H9 (cell line): Measurements from ENCODE around the gene ZFYVE28. TPM values are rescaled to one million over a fixed set of nuclear protein-coding genes. Genes with fewer than 3 reads are reported as not detected.

Experiments used
- DNase-seq: peaks from one replicate; pipeline ENCODE4 v3.0.0-alpha.2; 2017
- H2AFZ ChIP-seq: one replicate; pipeline ENCODE4 v1.6.1; 2013; ENCODE audit warnings: mild to moderate bottlenecking, low read length, control low read depth, moderate library complexity
- H2AK5ac ChIP-seq: 2 replicates; pipeline ENCODE4 v1.6.1; 2013; ENCODE audit warnings: low read length, control low read depth, mixed read lengths; ENCODE audit not compliant: insufficient read length
- H2BK120ac ChIP-seq: one replicate; pipeline ENCODE4 v1.6.1; 2013; ENCODE audit warnings: low read depth, mild to moderate bottlenecking, low read length, control low read depth, inconsistent platforms; ENCODE audit not compliant: poor library complexity, severe bottlenecking
- H2BK12ac ChIP-seq: 2 replicates; pipeline ENCODE4 v1.6.1; 2013; ENCODE audit warnings: low read length, control low read depth, mixed read lengths, low read depth; ENCODE audit not compliant: insufficient read length
- H2BK15ac ChIP-seq: 2 replicates; pipeline ENCODE4 v1.6.1; 2013; ENCODE audit warnings: low read depth, low read length, control low read depth
- H2BK20ac ChIP-seq: one replicate; pipeline ENCODE4 v1.6.1; 2013; ENCODE audit warnings: low read depth, mild to moderate bottlenecking, low read length, control low read depth, inconsistent platforms; ENCODE audit not compliant: poor library complexity, severe bottlenecking
- H2BK5ac ChIP-seq: 2 replicates; pipeline ENCODE4 v1.6.1; 2013; ENCODE audit warnings: low read length, control low read depth, mixed read lengths; ENCODE audit not compliant: insufficient read length
- H3K14ac ChIP-seq: 2 replicates; pipeline ENCODE4 v1.6.1; 2013; ENCODE audit warnings: low read length, control low read depth; ENCODE audit not compliant: insufficient read depth
- H3K18ac ChIP-seq: 2 replicates; pipeline ENCODE4 v1.6.1; 2013; ENCODE audit warnings: low read depth, mild to moderate bottlenecking, mixed read lengths, low read length, control low read depth; ENCODE audit not compliant: insufficient read length
- H3K23ac ChIP-seq: 2 replicates; pipeline ENCODE4 v1.6.1; 2013; ENCODE audit warnings: low read length, control low read depth, mixed read lengths, low read depth; ENCODE audit not compliant: insufficient read length
- H3K23me2 ChIP-seq: 2 replicates; pipeline ENCODE4 v1.6.1; 2013; ENCODE audit warnings: low read depth, mild to moderate bottlenecking, mixed read lengths, low read length, control low read depth; ENCODE audit not compliant: insufficient read length, poor library complexity, severe bottlenecking
- H3K27ac ChIP-seq: 2 replicates; pipeline ENCODE4 v1.5.1; 2013; ENCODE audit warnings: low read length, control low read depth, mixed read lengths, low read depth; ENCODE audit not compliant: insufficient read length
- H3K27me3 ChIP-seq: 2 replicates; pipeline ENCODE4 v1.6.1; 2013; ENCODE audit warnings: low read length, control low read depth, inconsistent platforms; ENCODE audit not compliant: insufficient read depth
- H3K4ac ChIP-seq: 2 replicates; pipeline ENCODE4 v1.6.1; 2013; ENCODE audit warnings: low read depth, mild to moderate bottlenecking, control low read depth, inconsistent platforms, low read length, moderate library complexity
- H3K4me1 ChIP-seq: 2 replicates; pipeline ENCODE4 v1.6.1; 2013; ENCODE audit warnings: low read length, control low read depth, inconsistent platforms; ENCODE audit not compliant: insufficient read depth
- H3K4me2 ChIP-seq: 2 replicates; pipeline ENCODE4 v1.6.1; 2013; ENCODE audit warnings: low read length, control low read depth, mixed read lengths; ENCODE audit not compliant: insufficient read length, insufficient read depth
- H3K56ac ChIP-seq: 2 replicates; pipeline ENCODE4 v1.6.1; 2013; ENCODE audit warnings: low read depth, mild to moderate bottlenecking, mixed read lengths, low read length, control low read depth; ENCODE audit not compliant: insufficient read length
- H3K79me1 ChIP-seq: 2 replicates; pipeline ENCODE4 v1.6.1; 2013; ENCODE audit warnings: low read depth, mild to moderate bottlenecking, moderate library complexity, low read length, control low read depth, inconsistent platforms; ENCODE audit not compliant: insufficient read depth, poor library complexity, severe bottlenecking
- H3K79me2 ChIP-seq: 2 replicates; pipeline ENCODE4 v1.6.1; 2013; ENCODE audit warnings: low read length, control low read depth, inconsistent platforms; ENCODE audit not compliant: insufficient read depth
- H3K9ac ChIP-seq: 2 replicates; pipeline ENCODE4 v1.6.1; 2013; ENCODE audit warnings: low read length, control low read depth, mixed read lengths; ENCODE audit not compliant: insufficient read length; ENCODE audit errors: extremely low read depth
- H3K9me3 ChIP-seq: one replicate; pipeline ENCODE4 v1.6.1; 2013; ENCODE audit warnings: low read depth, low read length, inconsistent platforms; ENCODE audit not compliant: control insufficient read depth
- H3T11ph ChIP-seq: one replicate; pipeline ENCODE4 v1.6.1; 2013; ENCODE audit warnings: mild to moderate bottlenecking, low read length, control low read depth, inconsistent platforms
- H4K20me1 ChIP-seq: one replicate; pipeline ENCODE4 v1.6.1; 2013; ENCODE audit not compliant: control insufficient read depth, insufficient read length, insufficient read depth
- H4K5ac ChIP-seq: 2 replicates; pipeline ENCODE4 v1.6.1; 2013; ENCODE audit warnings: low read depth, mild to moderate bottlenecking, mixed read lengths, low read length, control low read depth; ENCODE audit not compliant: insufficient read length
- H4K8ac ChIP-seq: replicated peaks from 2 replicates; pipeline ENCODE4 v1.6.1; 2013; ENCODE audit warnings: low read length, control low read depth, mixed read lengths, low read depth; ENCODE audit not compliant: insufficient read length
- H4K91ac ChIP-seq: 2 replicates; pipeline ENCODE4 v1.6.1; 2013; ENCODE audit warnings: low read depth, mild to moderate bottlenecking, moderate library complexity, mixed read lengths, low read length, control low read depth; ENCODE audit not compliant: insufficient read length
- H3K27ac Mint-ChIP-seq, 3 experiments: 2 replicates in 2 of 3; 3 replicates in 1 of 3; pipeline ENCODE4 v1.8.0; 2020 to 2021; ENCODE audit warnings: mixed read lengths in 3 of 3, mild to moderate bottlenecking in 1 of 3, moderate library complexity in 1 of 3
- H3K27me3 Mint-ChIP-seq: 2 replicates; pipeline ENCODE4 v1.8.0; 2021; ENCODE audit warnings: low read depth, mild to moderate bottlenecking, moderate library complexity, mixed read lengths
- H3K36me3 Mint-ChIP-seq, 3 experiments: 2 replicates in 2 of 3; 3 replicates in 1 of 3; pipeline ENCODE4 v1.8.0; 2020 to 2021; ENCODE audit warnings: low read depth in 3 of 3, mixed read lengths in 3 of 3; ENCODE audit not compliant: insufficient read depth in 1 of 3
- H3K4me1 Mint-ChIP-seq, 2 experiments: 2 replicates each; pipeline ENCODE4 v1.8.0; 2020; ENCODE audit warnings: mixed read lengths in 2 of 2
- H3K4me3 Mint-ChIP-seq, 2 experiments: 2 replicates in 1 of 2; 3 replicates in 1 of 2; pipeline ENCODE4 v1.8.0; 2020 to 2021; ENCODE audit warnings: mild to moderate bottlenecking in 2 of 2, mixed read lengths in 2 of 2, moderate library complexity in 1 of 2
- H3K9me3 Mint-ChIP-seq, 2 experiments: 2 replicates in 1 of 2; 3 replicates in 1 of 2; pipeline ENCODE4 v1.8.0; 2020; ENCODE audit warnings: mild to moderate bottlenecking in 2 of 2, mixed read lengths in 2 of 2, moderate library complexity in 1 of 2
- CTCF ChIP-seq: fragments of 200-600 bp; sonication (generic); conservative IDR thresholded peaks from 3 replicates; pipeline ENCODE4 v1.8.0; 2021; ENCODE audit warnings: antibody characterized with exemption, mild to moderate bottlenecking
- WGBS: extraction: QIAGEN DNeasy Blood & Tissue Kit; methylation state at CpG from one replicate; pipeline ENCODE4 v1.1.7; 2013; ENCODE audit warnings: missing lambda C conversion rate, low lambda C conversion rate, mixed read lengths; ENCODE audit not compliant: insufficient read length; ENCODE audit errors: extremely low coverage; 5-methylcytosine and 5-hydroxymethylcytosine counted together
- total RNA-seq: library from RNA; stranded (reverse); gene quantifications from 2 replicates; pipeline ENCODE4 v1.2.1, GENCODE V29; 2021

The ZFYVE28 gene
- total RNA-seq, 1 experiment from 2014 or later: 0.98 TPM

- Histone ChIP-seq H3K79me2 (no peaks in the 10 kb centered on the region; the same call in 1 of the 2 replicates), H4K91ac (no peak overlapping the region), H3K18ac (no peak overlapping the region), H2AK5ac (no peak overlapping the region), H4K5ac (no peak overlapping the region), H3T11ph (no peak overlapping the region), H3K4ac (no peak overlapping the region), H4K8ac (no peak overlapping the region), H3K9ac (no peak overlapping the region), H2BK5ac (no peak overlapping the region), H2BK20ac (no peak overlapping the region), H3K23me2 (no peaks in the 10 kb centered on the region), H3K14ac (no peak overlapping the region), H4K20me1 (no peaks in the 10 kb centered on the region), H2AFZ (no peak overlapping the region), H3K4me1 (no peaks in the 10 kb centered on the region), H3K79me1 (no peaks in the 10 kb centered on the region), H3K27me3 (no peaks in the 10 kb centered on the region), H3K4me2 (no peak overlapping the region), H2BK120ac (no peak overlapping the region), H2BK12ac (no peak overlapping the region), H3K9me3 (no peaks in the 10 kb centered on the region), H3K27ac (no peak overlapping the region), H3K23ac (no peak overlapping the region), H3K56ac (no peak overlapping the region), H2BK15ac (no peak overlapping the region)
- Mint-ChIP-seq H3K4me3 (no peak overlapping the region), H3K27ac (no peak overlapping the region), H3K9me3 (no peaks in the 10 kb centered on the region), H3K4me1 (no peaks in the 10 kb centered on the region), H3K36me3 (peaks cover 4 to 28% (median 16%) of the 10 kb centered on the region in 3 experiments; a peak in 5 of 7 replicates), H3K27me3 (no peaks in the 10 kb centered on the region)
- no peak for TF ChIP-seq CTCF
- no CpG with 5 or more reads among the region's 6 CpGs for WGBS
- no peak for DNase-seq
These were observed 187.4 kb downstream of the ZFYVE28 start for GRCh38 chr4:2231082-2231481.
